Measurements from ENCODE around the gene SLC6A6.
"Not testable (repeated sequence)": the region's sequence is repeated elsewhere in the genome, so short reads cannot be mapped to it uniquely, and the experiment has no call there.

Gene SLC6A6

GRCh38 chr3:14430706-14431451 lies 28.5 kb downstream of the SLC6A6 start:
- H3K4me3 ChIP-seq (ENCODE audit: low read depth, low read length), result no peak overlapping the region

GRCh38 chr3:14431452-14431916 lies 29.1 kb downstream of the SLC6A6 start:
- H3K4me3 ChIP-seq (ENCODE audit: low read depth, low read length), result no peak overlapping the region
- DNase-seq (ENCODE audit: low read depth), result no peak

More at GRCh38 chr3:14430706-14431451, 28.5 kb downstream of the SLC6A6 start:
- DNase-seq (ENCODE audit: low read depth), result no peak

- H3K4me3 ChIP-seq (ENCODE audit: low read depth, low read length), result no peak overlapping the region
- DNase-seq (ENCODE audit: low read depth), result no peak
Observed at GRCh38 chr3:14431917-14432834, 29.8 kb downstream of the SLC6A6 start.

DNA sequence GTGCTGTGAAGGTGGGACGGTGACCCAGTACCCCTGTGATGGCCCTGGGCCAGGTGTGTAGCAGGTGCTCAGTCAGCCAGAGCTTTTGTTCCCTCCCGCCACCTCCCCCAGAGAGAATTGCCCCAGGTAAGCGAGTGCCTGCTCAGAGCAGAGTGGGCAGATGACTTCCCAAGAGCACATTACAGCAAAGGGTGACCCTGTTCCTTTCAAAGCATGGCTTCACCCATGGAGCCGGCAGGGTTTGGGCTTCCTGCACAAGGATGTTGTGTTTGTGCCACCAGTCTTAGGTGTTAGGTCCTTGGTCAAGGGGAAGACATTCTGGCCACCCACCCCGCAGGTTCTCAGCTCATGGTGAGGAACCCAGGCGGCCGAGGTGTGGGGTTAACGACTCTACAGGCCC lies 30.7 kb downstream of the SLC6A6 start:
- no peak for DNase-seq (ENCODE audit: low read depth)
- no peak overlapping the region for H3K4me3 ChIP-seq (ENCODE audit: low read depth, low read length)

DNA sequence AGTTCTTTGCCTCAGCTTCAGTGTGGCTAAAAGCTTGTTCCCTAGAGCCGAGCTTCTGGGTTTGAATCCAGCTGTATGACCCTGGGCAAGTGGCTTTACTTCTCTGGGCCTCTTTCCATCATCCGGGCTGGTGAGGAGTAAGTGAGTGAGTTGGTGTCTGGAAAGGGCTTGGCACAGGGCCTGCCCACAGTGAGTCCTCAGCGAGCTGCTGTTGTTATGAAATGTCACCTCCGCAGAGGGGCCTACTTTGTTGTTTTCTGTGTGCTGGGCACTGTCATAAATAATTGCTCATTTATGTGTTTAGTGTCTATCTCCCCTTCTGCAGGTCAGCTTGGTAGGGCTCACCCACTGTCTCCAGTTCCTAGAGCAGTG lies 31.7 kb downstream of the SLC6A6 start:
- no peak overlapping the region for H3K4me3 ChIP-seq (ENCODE audit: low read depth, low read length)
- no peak for DNase-seq (ENCODE audit: low read depth)

DNA sequence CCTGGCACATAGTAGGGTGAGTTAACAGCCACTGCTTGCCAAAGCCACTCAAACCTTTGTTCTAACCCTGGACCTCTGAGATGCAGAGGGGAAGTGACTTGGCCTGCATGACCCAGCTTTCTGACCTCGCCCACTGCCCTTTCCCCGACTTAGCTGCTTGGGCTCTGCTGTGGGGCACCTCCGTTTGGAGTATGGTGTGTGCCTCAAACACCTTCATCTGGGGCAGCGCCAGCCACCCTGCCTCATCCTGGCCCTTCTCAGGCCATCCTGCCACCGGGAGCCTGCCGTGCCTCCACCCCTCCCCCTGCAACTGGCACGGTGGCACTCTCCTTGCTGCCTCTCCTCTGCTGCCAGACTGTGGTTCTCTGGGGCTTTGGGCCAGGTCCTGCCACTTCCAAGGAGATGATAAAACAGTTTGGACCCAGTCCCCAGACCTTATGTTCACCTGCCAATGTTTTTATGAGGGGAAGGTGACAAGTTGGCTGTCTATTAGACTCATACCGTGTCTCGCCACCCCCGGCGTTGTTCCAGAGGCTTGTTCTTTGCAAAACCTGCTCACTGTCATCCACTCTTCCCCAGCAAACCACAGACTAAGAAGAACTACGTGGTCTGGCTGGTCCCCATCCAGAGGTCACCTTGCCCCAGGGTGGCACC lies 32.2 kb downstream of the SLC6A6 start:
- H3K4me3 ChIP-seq (ENCODE audit: low read depth, low read length), result no peak overlapping the region
- no peak for DNase-seq (ENCODE audit: low read depth)

GRCh38 chr3:14435175-14436014 lies 33.0 kb downstream of the SLC6A6 start:
- DNase-seq (ENCODE audit: low read depth), result no peak

GRCh38 chr3:14436954-14437281 lies 34.5 kb downstream of the SLC6A6 start:
- no peak for DNase-seq (ENCODE audit: low read depth)
- H3K4me3 ChIP-seq (ENCODE audit: low read depth, low read length), result no peak overlapping the region

More at GRCh38 chr3:14435175-14436014, 33.0 kb downstream of the SLC6A6 start:
- H3K4me3 ChIP-seq (ENCODE audit: low read depth, low read length), result no peak overlapping the region

GRCh38 chr3:14437705-14438104 lies 35.3 kb downstream of the SLC6A6 start:
- not testable (repeated sequence) for H3K4me3 ChIP-seq (ENCODE audit: low read depth, low read length); DNase-seq (ENCODE audit: low read depth)

DNA sequence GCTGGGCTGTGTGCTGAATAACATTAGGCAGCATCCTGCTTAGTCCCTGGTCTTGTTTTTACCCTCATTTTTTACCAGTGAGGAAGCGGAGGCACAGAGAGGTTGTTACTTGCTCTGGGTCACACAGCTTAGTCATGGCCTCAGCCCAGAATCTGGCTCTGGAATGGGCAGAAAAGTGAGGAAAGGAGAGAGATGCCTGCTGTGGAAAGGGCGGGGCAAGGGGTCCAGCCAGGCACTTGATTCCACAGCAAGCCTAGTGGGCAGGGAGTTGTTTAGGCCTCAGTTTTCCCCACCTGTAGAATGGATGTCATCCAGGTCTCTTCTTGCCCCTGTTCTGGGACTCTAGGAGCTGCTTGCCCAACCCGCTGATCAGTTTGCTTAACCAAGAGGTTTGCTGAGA lies 35.9 kb downstream of the SLC6A6 start:
- DNase-seq (ENCODE audit: low read depth), result no peak
- no peak overlapping the region for H3K4me3 ChIP-seq (ENCODE audit: low read depth, low read length)

DNA sequence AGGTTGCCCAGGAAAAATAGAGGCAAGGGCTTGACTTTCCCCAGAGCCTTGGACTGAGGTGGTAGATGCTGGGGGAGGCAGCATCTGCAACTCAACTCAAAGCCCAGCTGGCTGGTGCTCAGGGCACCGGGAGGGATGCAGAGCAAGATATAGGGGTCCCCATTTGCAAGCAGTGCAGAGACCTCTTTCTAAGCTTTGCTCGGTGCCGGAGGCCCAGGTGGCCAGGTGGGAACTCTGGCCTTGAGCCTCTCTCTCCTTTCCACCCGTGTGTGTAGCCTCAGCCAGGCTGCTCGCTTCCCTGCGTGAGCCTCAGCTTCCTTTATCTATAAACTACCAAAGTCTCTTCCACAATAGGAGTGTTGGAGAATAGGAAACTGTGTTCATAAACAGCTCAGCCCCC lies 36.5 kb downstream of the SLC6A6 start:
- no peak overlapping the region for H3K4me3 ChIP-seq (ENCODE audit: low read depth, low read length)
- no peak for DNase-seq (ENCODE audit: low read depth)

DNA sequence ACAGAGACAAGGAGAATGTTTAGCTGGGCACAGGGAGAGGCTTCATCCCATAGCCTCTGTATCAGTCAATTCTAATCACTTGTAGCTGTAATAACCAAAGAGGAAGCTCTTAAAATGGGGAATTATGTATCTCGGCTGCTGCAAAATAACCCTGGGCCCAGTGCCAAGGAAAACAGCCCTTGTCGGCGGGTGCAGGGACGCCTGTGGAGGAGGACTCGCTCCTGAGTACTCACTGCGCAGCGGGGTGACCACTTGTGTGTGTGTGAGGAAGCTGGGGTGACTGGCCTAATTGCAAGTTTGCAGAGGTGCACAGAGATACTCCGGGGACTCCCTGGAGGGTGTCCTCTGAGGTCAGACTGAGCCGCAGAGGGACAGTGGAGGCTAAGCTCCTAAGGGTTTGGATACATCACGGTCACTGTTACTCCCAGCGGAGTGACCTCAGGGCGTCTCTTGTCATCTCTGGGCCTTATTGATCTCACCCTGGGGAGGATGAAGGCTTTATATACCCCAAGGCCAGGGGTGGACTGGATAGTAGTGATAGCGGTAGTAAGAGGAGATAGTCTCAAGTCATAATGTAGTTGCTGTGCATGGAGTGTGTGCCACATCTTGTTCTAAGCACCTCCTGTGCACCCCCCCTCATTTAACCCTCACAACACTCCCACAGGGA lies 37.2 kb downstream of the SLC6A6 start:
- DNase-seq (ENCODE audit: low read depth), result no peak
- no peak overlapping the region for H3K4me3 ChIP-seq (ENCODE audit: low read depth, low read length)

DNA sequence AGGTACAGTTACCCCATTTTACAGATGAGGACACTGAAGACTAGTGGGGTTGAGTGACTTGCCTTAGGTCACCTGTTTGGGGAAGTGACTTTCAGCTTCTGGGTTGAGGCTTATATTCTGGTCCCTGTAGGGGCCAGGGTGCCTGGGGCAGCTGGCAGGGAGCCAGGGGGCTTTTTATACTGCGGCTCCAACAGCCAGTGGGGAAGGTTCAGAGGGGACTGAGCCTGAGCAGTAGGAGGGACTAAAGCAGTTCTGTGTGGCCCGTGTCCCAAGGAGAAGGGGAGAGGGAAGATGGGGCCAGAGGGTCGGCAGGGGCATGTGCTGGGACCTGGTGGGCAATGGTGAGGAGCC lies 37.7 kb downstream of the SLC6A6 start:
- no peak overlapping the region for H3K4me3 ChIP-seq (ENCODE audit: low read depth, low read length)
- no peak for DNase-seq (ENCODE audit: low read depth)

DNA sequence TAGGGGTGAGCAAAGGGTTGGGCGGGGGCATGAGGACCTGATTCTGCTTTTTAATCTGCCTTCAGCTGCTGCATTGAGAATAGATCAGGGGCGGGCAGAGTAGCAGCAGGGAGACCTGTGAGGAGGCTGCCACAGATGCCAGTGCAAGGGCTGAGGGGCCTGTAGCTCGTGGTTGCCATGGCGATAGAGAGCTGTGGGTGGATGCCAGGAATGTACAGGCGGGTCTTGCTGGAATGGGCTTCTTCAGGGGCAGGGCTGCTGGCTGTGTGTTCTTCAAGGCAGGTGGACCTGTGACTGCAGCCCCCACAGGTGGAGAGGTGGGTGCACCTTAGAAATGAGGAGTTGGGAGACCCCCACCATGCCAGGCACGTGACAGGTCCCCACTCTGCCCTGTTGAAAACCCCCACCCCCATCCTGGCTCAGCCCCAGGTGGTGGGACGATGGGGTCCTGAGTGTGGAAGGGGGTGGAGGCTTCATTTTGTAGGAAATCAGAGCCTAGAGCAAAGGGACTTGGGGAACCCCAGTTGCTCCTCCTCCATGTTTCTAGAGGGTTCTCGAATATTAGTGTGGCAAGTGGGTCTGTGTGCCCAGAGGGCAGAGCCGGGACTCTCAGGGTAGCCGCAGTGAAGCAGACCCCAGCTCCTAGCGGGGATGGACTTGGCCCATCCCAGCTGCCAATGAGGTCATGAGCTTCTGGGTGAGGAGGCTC lies 38.3 kb downstream of the SLC6A6 start:
- DNase-seq (ENCODE audit: low read depth), result no peak
- no peak overlapping the region for H3K4me3 ChIP-seq (ENCODE audit: low read depth, low read length)

- no peak overlapping the region for H3K4me3 ChIP-seq (ENCODE audit: low read depth, low read length)
- DNase-seq (ENCODE audit: low read depth), result no peak
Observed at GRCh38 chr3:14441240-14441919, 39.0 kb downstream of the SLC6A6 start.

- H3K4me3 ChIP-seq (ENCODE audit: low read depth, low read length), result no peak overlapping the region
Observed at GRCh38 chr3:14441920-14442300, 39.5 kb downstream of the SLC6A6 start.

GRCh38 chr3:14444380-14444779 lies 42.0 kb downstream of the SLC6A6 start:
- no peak overlapping the region for H3K4me3 ChIP-seq (ENCODE audit: low read depth, low read length)
- no peak for DNase-seq (ENCODE audit: low read depth)

More at GRCh38 chr3:14441920-14442300, 39.5 kb downstream of the SLC6A6 start:
- no peak for DNase-seq (ENCODE audit: low read depth)

DNA sequence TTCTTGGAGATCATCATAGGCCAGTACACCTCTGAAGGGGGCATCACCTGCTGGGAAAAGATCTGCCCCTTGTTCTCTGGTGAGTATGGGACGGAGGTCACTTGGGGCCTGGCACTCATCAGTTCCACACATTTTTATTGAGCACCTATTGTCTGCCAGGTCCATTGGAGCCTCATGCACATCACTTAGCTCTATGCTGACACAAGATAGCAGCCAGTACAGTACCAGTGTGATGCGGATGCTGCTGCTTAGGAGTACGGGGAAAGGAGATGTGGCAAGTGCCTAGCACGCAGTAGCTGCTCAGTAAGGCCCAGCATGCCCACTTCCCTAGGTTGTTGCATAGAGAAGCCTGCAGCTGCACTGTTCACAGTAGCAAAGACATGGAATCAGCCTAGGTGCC lies 43.4 kb downstream of the SLC6A6 start:
- no peak for DNase-seq (ENCODE audit: low read depth)
- no peak overlapping the region for H3K4me3 ChIP-seq (ENCODE audit: low read depth, low read length)
